Amygdala (tissue), 56 donors: ENCODE results near the gene IL17C.

ENCODE experiments used
- DNase-seq, 56 donors: peaks; one replicate each; lab custom pipeline; 2025; lab: John Stamatoyannopoulos, UW

The IL17C gene

GRCh38 chr16:88678224-88678979 is 40.0 kb downstream of the IL17C start:
- DNase-seq = no peak

GRCh38 chr16:88680554-88681083 is 42.2 kb downstream of the IL17C start:
- no peak for DNase-seq

GRCh38 chr16:88681084-88681680 is 42.8 kb downstream of the IL17C start:
- no peak for DNase-seq

- peak in 39 of 56 donors; percentile 6 to 78 (median 46) for DNase-seq
These were observed 43.5 kb downstream of the IL17C start for GRCh38 chr16:88681709-88682451.

GRCh38 chr16:88684569-88685155 is 46.3 kb downstream of the IL17C start:
- no peak for DNase-seq

GRCh38 chr16:88685156-88686061 is 47.0 kb downstream of the IL17C start:
- DNase-seq = peak in 2 of 56 donors; percentile 20 to 32

- peak in 1 of 56 donors; percentile 30 for DNase-seq
These were observed 47.7 kb downstream of the IL17C start for GRCh38 chr16:88686062-88686438.

- peak in 33 of 56 donors; percentile 5 to 74 (median 32) for DNase-seq
These were observed 48.3 kb downstream of the IL17C start, which contains the start of gene SNAI3 for GRCh38 chr16:88686439-88687253. TSS of gene SNAI3 (minus strand) at chr16:88686507. CDS start at chr16:88686406, 101 bp downstream.

- DNase-seq = no peak
These were observed 48.8 kb downstream of the IL17C start for GRCh38 chr16:88687254-88687576.

GRCh38 chr16:88687676-88688012 is 49.3 kb downstream of the IL17C start:
- no peak for DNase-seq

GRCh38 chr16:88688013-88688778 is 49.8 kb downstream of the IL17C start:
- peak in 5 of 56 donors; percentile 3 to 36 (median 11) for DNase-seq
